GM12878 (cell line): Measurements from ENCODE around the gene B3GALT4. TPM values are rescaled to one million over a fixed set of nuclear protein-coding genes. Genes with fewer than 3 reads are reported as not detected.

ENCODE experiments used
- ATAC-seq: fragments of 200-7000 bp; cut with Tn5 transposase; 3 replicates; pipeline ENCODE4 v1.9.1; 2020; ENCODE audit warnings: mild to moderate bottlenecking, moderate library complexity
- BruUV-seq: library from RNA; stranded (reverse); fragments of 400-500 nt; replicated peaks from 2 replicates; lab custom pipeline; 2021; lab: Mats Ljungman, UMichigan
- CTCF ChIA-PET: fragments of 300-600 bp; sonication (Branson Sonifier 250); formaldehyde crosslinking; extraction: SDS; loops from one replicate; lab custom pipeline; 2021; ENCODE audit warnings: inconsistent platforms; lab: Yijun Ruan, JAX
- POLR2A ChIA-PET: fragments of 350-600 bp; formaldehyde crosslinking; extraction: SDS; loops from one replicate; lab custom pipeline; 2021; ENCODE audit warnings: inconsistent platforms; lab: Charles Lee
- RAD21 ChIA-PET: fragments of 300-600 bp; sonication (Branson Sonifier 250); formaldehyde crosslinking; loops from one replicate; lab custom pipeline; 2023; ENCODE audit warnings: antibody characterized with exemption; ENCODE audit not compliant: unreplicated experiment; lab: Charles Lee
- SMC1A ChIA-PET: fragments of 300-600 bp; sonication (Branson Sonifier 250); formaldehyde crosslinking; loops from one replicate; lab custom pipeline; 2023; ENCODE audit not compliant: unreplicated experiment, uncharacterized antibody; lab: Charles Lee
- DNase-seq: peaks from one replicate; pipeline ENCODE4 v3.0.0-alpha.2; 2011; ENCODE audit warnings: low read depth, low spot score
- FAIRE-seq: peaks from 3 replicates; lab custom pipeline; 2011; peaks lifted over from hg19 to GRCh38; lab: Jason Lieb, UNC
- H2AFZ ChIP-seq: 2 replicates; pipeline ENCODE4 v1.6.0; 2011; ENCODE audit warnings: low read depth, low read length, control low read depth; ENCODE audit not compliant: control insufficient read depth
- H3K27ac ChIP-seq: 2 replicates; pipeline ENCODE4 v1.5.1; 2011; ENCODE audit warnings: control low read depth; ENCODE audit not compliant: control insufficient read depth, insufficient read depth
- H3K27me3 ChIP-seq, 2 experiments: replicated peaks in 1 of 2; 2 replicates each; pipeline versions ENCODE4 v1.6.0 to v1.6.1; 2011; ENCODE audit warnings: low read length in 1 of 2; ENCODE audit not compliant: control insufficient read depth in 2 of 2, insufficient read depth in 2 of 2
- H3K36me3 ChIP-seq, 2 experiments: 2 replicates each; pipeline ENCODE4 v1.5.1; 2011; ENCODE audit warnings: low read length in 1 of 2; ENCODE audit not compliant: control insufficient read depth in 2 of 2, insufficient read depth in 2 of 2
- H3K4me1 ChIP-seq: 2 replicates; pipeline ENCODE4 v1.6.1; 2011; ENCODE audit warnings: mild to moderate bottlenecking, low read length, moderate library complexity, mixed read lengths; ENCODE audit not compliant: control insufficient read depth, insufficient read depth
- H3K4me2 ChIP-seq: 2 replicates; pipeline ENCODE4 v1.6.0; 2011; ENCODE audit warnings: control low read depth; ENCODE audit not compliant: control insufficient read depth, insufficient read depth
- H3K4me3 ChIP-seq: fragments of 200-600 bp; sonication (generic); 2 replicates; pipeline ENCODE4 v1.5.1; 2016
- H3K79me2 ChIP-seq: 2 replicates; pipeline ENCODE4 v1.6.0; 2011; ENCODE audit warnings: low read length; ENCODE audit not compliant: control insufficient read depth, insufficient read depth
- H3K9ac ChIP-seq: 2 replicates; pipeline ENCODE4 v1.8.0; 2011; ENCODE audit warnings: low read length, control low read depth, mixed read lengths; ENCODE audit not compliant: control insufficient read depth, insufficient read depth
- H3K9me3 ChIP-seq: replicated peaks from 3 replicates; pipeline ENCODE4 v1.5.1; 2011; ENCODE audit warnings: mild to moderate bottlenecking, low read length; ENCODE audit not compliant: control insufficient read depth, insufficient read depth
- H4K20me1 ChIP-seq: 2 replicates; pipeline ENCODE4 v1.6.0; 2011; ENCODE audit not compliant: control insufficient read depth, insufficient read depth
- ASH2L ChIP-seq: fragments of 300-600, 200-600 bp; sonication (generic); IDR thresholded peaks from 2 replicates; pipeline ENCODE4 v1.6.1; 2017; ENCODE audit warnings: low read depth, mild to moderate bottlenecking, borderline replicate concordance
- BMI1 ChIP-seq: fragments of 450-650 bp; IDR thresholded peaks from 2 replicates; pipeline ENCODE4 v1.6.1; 2016; ENCODE audit warnings: mild to moderate bottlenecking, moderate library complexity, borderline replicate concordance
- CBX3 ChIP-seq: fragments of 200-600 bp; sonication (generic); IDR thresholded peaks from 2 replicates; pipeline ENCODE4 v1.6.1; 2016; ENCODE audit warnings: low read depth, borderline replicate concordance
- DPF2 ChIP-seq: fragments of 450-650 bp; IDR thresholded peaks from 2 replicates; pipeline ENCODE4 v1.6.1; 2017; ENCODE audit warnings: mild to moderate bottlenecking
- HCFC1 ChIP-seq: fragments of 150-350 bp; IDR thresholded peaks from 2 replicates; pipeline ENCODE4 v1.6.1; 2014; ENCODE audit warnings: low read length
- NFXL1 ChIP-seq: fragments of 450-650 bp; IDR thresholded peaks from 2 replicates; pipeline ENCODE4 v1.6.1; 2017; ENCODE audit warnings: antibody characterized with exemption, mild to moderate bottlenecking, borderline replicate concordance
- RCOR1 ChIP-seq: conservative IDR thresholded peaks from 2 replicates; pipeline ENCODE4 v1.6.1; 2012; ENCODE audit warnings: low read depth, low read length, improper control_type of control experiment
- RFX5 ChIP-seq: IDR thresholded peaks from 2 replicates; pipeline ENCODE4 v1.6.1; 2011; ENCODE audit warnings: low read depth, low read length, improper control_type of control experiment
- SMC3 ChIP-seq: IDR thresholded peaks from 2 replicates; pipeline ENCODE4 v1.6.1; 2011; ENCODE audit warnings: low read length, improper control_type of control experiment, borderline replicate concordance
- SPI1 ChIP-seq: IDR thresholded peaks from 2 replicates; pipeline ENCODE4 v1.6.1; 2011; ENCODE audit warnings: low read depth, mild to moderate bottlenecking, low read length, moderate library complexity, borderline replicate concordance; ENCODE audit not compliant: insufficient read depth
- SREBF1 ChIP-seq: IDR thresholded peaks from 2 replicates; pipeline ENCODE4 v1.6.1; 2012; ENCODE audit warnings: mild to moderate bottlenecking, low read length
- WGBS: methylation state at CpG from one replicate; pipeline ENCODE4 v1.1.6; 2016; ENCODE audit warnings: low lambda C conversion rate; ENCODE audit not compliant: insufficient replicate concordance, insufficient coverage; ENCODE audit errors: missing lambda C conversion rate; 5-methylcytosine and 5-hydroxymethylcytosine counted together
- in situ Hi-C: fragments of 300-500 bp; cut with MboI; formaldehyde crosslinking; loops from 9 replicates; pipeline ENCODE4 v1.14.3; 2018; ENCODE audit warnings: mixed read lengths
- intact Hi-C: fragments of 100-400 bp; cut with micrococcal nuclease; formaldehyde crosslinking; loops from one replicate; pipeline ENCODE4 v1.14.2; 2022; ENCODE audit not compliant: unreplicated experiment
- polyA plus RNA-seq, 11 experiments: library from polyadenylated mRNA; depleted of rRNA in 4 of 11; unstranded in 6 of 11; stranded (reverse) in 5 of 11; fragments of >200 nt; fragmentation: Nextera tagmentation in 4 of 11; fragmentation: Illumina TruSeq in 1 of 11; extraction: Ambion mirVana in 4 of 11; extraction: Trizol in 1 of 11; gene quantifications; 1 replicate in 1 of 11; 2 replicates in 10 of 11; pipeline versions ENCODE4 v1.2.1 to v1.2.3, GENCODE V29; 2011 to 2016; ENCODE audit warnings: inconsistent platforms in 2 of 11, missing spikeins in 2 of 11, low read depth in 1 of 11
- total RNA-seq, 4 experiments: library from RNA; depleted of rRNA in 3 of 4; stranded (reverse); fragments of >200 nt in 3 of 4; fragmentation: Illumina TruSeq in 1 of 4; extraction: Trizol in 1 of 4; gene quantifications; 2 replicates each; pipeline versions ENCODE4 v1.2.1 to v1.2.3, GENCODE V29; 2013 to 2021
- TF ChIP-seq, protein P1 (sequence below): IDR thresholded peaks from 2 replicates; pipeline ENCODE4 v1.6.1; 2012; ENCODE audit warnings: low read length, inconsistent platforms
- TF ChIP-seq, protein P2 (sequence below): fragments of 450-650 bp; IDR thresholded peaks from 2 replicates; pipeline ENCODE4 v1.6.1; 2017; ENCODE audit warnings: mild to moderate bottlenecking
- TF ChIP-seq, protein P3 (sequence below): fragments of 450-650 bp; IDR thresholded peaks from 2 replicates; pipeline ENCODE4 v1.6.1; 2018; ENCODE audit warnings: borderline replicate concordance, mild to moderate bottlenecking; ENCODE audit not compliant: partially characterized antibody
- TF ChIP-seq, protein P4 (sequence below): fragments of 450-650 bp; IDR thresholded peaks from 2 replicates; pipeline ENCODE4 v1.6.1; 2017; ENCODE audit warnings: mild to moderate bottlenecking, moderate library complexity

B3GALT4 gene
- total and polyA plus RNA-seq, 10 of the 15 experiments (the other 5 are each of a cell fraction or from before 2014, with no cell fraction given) = 0.27 to 8.2 (median 2.6) TPM

DNA sequence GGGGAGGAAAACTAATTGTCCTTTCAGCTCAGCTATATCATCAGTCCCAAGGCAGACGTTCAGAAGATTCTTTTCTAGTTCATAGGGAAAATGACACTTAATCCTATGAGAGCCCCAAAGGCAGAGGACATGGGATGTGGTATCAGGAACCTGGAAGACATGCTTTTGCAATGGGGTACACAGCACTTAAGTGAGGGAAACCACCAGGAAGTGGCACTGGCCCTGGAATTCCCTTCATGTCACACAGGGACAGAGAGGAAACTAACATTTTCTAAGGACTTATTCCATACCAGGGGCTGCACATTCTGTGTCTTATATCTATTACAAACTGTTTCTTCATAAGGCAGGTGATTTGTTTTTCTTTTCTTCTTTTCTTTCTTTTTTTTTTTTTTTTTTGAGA lies 33.4 kb upstream of the B3GALT4 start:
- BruUV-seq = no TSS peak
- intact Hi-C loops = no loop called here
- no peak overlapping the region for H2AFZ ChIP-seq
- no peaks in the 10 kb centered on the region for H3K36me3 ChIP-seq
- SMC1A ChIA-PET = interaction anchor here (0.8 kb wide), 1 partner anchor 833 kb away, joined by 3 read pairs; no protein-coding TSS in a partner anchor
- no peaks in the 10 kb centered on the region for H3K27me3 ChIP-seq
- no peak overlapping the region for H3K27ac ChIP-seq
- CTCF ChIA-PET = no interaction called here
- no peaks in the 10 kb centered on the region for H3K9me3 ChIP-seq
- no peak for ATAC-seq
- no peak overlapping the region for H3K9ac ChIP-seq
- WGBS = 0% methylated on average over 1 of the region's 1 CpG
- RAD21 ChIA-PET = interaction anchor here (1.1 to 1.4 kb wide), 2 partner anchors 71 to 93 kb away, joined by 3 to 4 read pairs; no protein-coding TSS in a partner anchor
- DNase-seq = no peak
- no peaks in the 10 kb centered on the region for H3K79me2 ChIP-seq
- no peaks in the 10 kb centered on the region for H4K20me1 ChIP-seq
- no peak for FAIRE-seq
- no peak overlapping the region for H3K4me3 ChIP-seq
- no peak overlapping the region for H3K4me2 ChIP-seq
- in situ Hi-C loops = no loop called here
- POLR2A ChIA-PET = interaction anchor here (1.0 kb wide), 1 partner anchor 125 kb away, joined by 3 read pairs; no protein-coding TSS in a partner anchor
- peaks cover under 1% of the 10 kb centered on the region; the same call in 1 of the 2 replicates for H3K4me1 ChIP-seq
- no peak for TF ChIP-seq SREBF1
- TF ChIP-seq ASH2L = no peak
- TF ChIP-seq, protein P1, sequence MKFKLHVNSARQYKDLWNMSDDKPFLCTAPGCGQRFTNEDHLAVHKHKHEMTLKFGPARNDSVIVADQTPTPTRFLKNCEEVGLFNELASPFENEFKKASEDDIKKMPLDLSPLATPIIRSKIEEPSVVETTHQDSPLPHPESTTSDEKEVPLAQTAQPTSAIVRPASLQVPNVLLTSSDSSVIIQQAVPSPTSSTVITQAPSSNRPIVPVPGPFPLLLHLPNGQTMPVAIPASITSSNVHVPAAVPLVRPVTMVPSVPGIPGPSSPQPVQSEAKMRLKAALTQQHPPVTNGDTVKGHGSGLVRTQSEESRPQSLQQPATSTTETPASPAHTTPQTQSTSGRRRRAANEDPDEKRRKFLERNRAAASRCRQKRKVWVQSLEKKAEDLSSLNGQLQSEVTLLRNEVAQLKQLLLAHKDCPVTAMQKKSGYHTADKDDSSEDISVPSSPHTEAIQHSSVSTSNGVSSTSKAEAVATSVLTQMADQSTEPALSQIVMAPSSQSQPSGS = no peak
- no peak for TF ChIP-seq NFXL1
- TF ChIP-seq, protein P2, sequence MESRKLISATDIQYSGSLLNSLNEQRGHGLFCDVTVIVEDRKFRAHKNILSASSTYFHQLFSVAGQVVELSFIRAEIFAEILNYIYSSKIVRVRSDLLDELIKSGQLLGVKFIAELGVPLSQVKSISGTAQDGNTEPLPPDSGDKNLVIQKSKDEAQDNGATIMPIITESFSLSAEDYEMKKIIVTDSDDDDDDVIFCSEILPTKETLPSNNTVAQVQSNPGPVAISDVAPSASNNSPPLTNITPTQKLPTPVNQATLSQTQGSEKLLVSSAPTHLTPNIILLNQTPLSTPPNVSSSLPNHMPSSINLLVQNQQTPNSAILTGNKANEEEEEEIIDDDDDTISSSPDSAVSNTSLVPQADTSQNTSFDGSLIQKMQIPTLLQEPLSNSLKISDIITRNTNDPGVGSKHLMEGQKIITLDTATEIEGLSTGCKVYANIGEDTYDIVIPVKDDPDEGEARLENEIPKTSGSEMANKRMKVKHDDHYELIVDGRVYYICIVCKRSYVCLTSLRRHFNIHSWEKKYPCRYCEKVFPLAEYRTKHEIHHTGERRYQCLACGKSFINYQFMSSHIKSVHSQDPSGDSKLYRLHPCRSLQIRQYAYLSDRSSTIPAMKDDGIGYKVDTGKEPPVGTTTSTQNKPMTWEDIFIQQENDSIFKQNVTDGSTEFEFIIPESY = no peak
- no peak for TF ChIP-seq BMI1
- TF ChIP-seq SMC3 = no peak
- no peak for TF ChIP-seq SPI1
- TF ChIP-seq HCFC1 = no peak
- TF ChIP-seq CBX3 = no peak
- no peak for TF ChIP-seq DPF2
- TF ChIP-seq, protein P3, sequence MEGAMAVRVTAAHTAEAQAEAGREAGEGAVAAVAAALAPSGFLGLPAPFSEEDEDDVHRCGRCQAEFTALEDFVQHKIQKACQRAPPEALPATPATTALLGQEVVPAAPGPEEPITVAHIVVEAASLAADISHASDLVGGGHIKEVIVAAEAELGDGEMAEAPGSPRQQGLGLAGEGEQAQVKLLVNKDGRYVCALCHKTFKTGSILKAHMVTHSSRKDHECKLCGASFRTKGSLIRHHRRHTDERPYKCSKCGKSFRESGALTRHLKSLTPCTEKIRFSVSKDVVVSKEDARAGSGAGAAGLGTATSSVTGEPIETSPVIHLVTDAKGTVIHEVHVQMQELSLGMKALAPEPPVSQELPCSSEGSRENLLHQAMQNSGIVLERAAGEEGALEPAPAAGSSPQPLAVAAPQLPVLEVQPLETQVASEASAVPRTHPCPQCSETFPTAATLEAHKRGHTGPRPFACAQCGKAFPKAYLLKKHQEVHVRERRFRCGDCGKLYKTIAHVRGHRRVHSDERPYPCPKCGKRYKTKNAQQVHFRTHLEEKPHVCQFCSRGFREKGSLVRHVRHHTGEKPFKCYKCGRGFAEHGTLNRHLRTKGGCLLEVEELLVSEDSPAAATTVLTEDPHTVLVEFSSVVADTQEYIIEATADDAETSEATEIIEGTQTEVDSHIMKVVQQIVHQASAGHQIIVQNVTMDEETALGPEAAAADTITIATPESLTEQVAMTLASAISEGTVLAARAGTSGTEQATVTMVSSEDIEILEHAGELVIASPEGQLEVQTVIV = no peak
- no peak for TF ChIP-seq RCOR1
- no peak for TF ChIP-seq RFX5
- TF ChIP-seq, protein P4, sequence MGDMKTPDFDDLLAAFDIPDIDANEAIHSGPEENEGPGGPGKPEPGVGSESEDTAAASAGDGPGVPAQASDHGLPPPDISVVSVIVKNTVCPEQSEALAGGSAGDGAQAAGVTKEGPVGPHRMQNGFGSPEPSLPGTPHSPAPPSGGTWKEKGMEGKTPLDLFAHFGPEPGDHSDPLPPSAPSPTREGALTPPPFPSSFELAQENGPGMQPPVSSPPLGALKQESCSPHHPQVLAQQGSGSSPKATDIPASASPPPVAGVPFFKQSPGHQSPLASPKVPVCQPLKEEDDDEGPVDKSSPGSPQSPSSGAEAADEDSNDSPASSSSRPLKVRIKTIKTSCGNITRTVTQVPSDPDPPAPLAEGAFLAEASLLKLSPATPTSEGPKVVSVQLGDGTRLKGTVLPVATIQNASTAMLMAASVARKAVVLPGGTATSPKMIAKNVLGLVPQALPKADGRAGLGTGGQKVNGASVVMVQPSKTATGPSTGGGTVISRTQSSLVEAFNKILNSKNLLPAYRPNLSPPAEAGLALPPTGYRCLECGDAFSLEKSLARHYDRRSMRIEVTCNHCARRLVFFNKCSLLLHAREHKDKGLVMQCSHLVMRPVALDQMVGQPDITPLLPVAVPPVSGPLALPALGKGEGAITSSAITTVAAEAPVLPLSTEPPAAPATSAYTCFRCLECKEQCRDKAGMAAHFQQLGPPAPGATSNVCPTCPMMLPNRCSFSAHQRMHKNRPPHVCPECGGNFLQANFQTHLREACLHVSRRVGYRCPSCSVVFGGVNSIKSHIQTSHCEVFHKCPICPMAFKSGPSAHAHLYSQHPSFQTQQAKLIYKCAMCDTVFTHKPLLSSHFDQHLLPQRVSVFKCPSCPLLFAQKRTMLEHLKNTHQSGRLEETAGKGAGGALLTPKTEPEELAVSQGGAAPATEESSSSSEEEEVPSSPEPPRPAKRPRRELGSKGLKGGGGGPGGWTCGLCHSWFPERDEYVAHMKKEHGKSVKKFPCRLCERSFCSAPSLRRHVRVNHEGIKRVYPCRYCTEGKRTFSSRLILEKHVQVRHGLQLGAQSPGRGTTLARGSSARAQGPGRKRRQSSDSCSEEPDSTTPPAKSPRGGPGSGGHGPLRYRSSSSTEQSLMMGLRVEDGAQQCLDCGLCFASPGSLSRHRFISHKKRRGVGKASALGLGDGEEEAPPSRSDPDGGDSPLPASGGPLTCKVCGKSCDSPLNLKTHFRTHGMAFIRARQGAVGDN = no peak
